HUES48 (cell line): ENCODE results near the gene PARD3.
"Not testable (repeated sequence)": the region's sequence is repeated elsewhere in the genome, so short reads cannot be mapped to it uniquely, and the experiment has no call there.

ENCODE experiments used
- H3K27ac ChIP-seq: one replicate; pipeline ENCODE4 v1.7.0; 2013; ENCODE audit warnings: low read depth, low read length, inconsistent platforms
- H3K27me3 ChIP-seq: 2 replicates; pipeline ENCODE4 v1.6.1; 2013; ENCODE audit warnings: mild to moderate bottlenecking, low read length; ENCODE audit not compliant: control insufficient read depth, insufficient read depth
- H3K36me3 ChIP-seq: 2 replicates; pipeline ENCODE4 v1.6.1; 2013; ENCODE audit warnings: low read length; ENCODE audit not compliant: control insufficient read depth, insufficient read depth
- H3K4me1 ChIP-seq: 2 replicates; pipeline ENCODE4 v1.6.1; 2013; ENCODE audit warnings: mild to moderate bottlenecking, low read length; ENCODE audit not compliant: control insufficient read depth, insufficient read depth
- H3K4me3 ChIP-seq: 2 replicates; pipeline ENCODE4 v1.5.1; 2013; ENCODE audit warnings: mild to moderate bottlenecking, low read depth, low read length
- H3K9ac ChIP-seq: 2 replicates; pipeline ENCODE4 v1.6.1; 2013; ENCODE audit warnings: mild to moderate bottlenecking, low read depth, low read length, moderate library complexity
- H3K9me3 ChIP-seq: 2 replicates; pipeline ENCODE4 v1.6.1; 2013; ENCODE audit warnings: low read length; ENCODE audit not compliant: control insufficient read depth, insufficient read depth

The PARD3 gene

GRCh38 chr10:34702093-34702937 lies 112.8 kb downstream of the PARD3 start:
- Histone ChIP-seq H3K36me3 (no peaks in the 10 kb centered on the region), H3K9ac (no peak overlapping the region), H3K27ac (peak overlapping the region; percentile 53), H3K9me3 (no peaks in the 10 kb centered on the region), H3K27me3 (no peaks in the 10 kb centered on the region), H3K4me3 (no peak overlapping the region), H3K4me1 (peaks cover 15% of the 10 kb centered on the region)

- Histone ChIP-seq H3K4me3 (no peak overlapping the region), H3K36me3 (no peaks in the 10 kb centered on the region), H3K9me3 (no peaks in the 10 kb centered on the region), H3K27ac (no peak overlapping the region), H3K4me1 (peaks cover 15% of the 10 kb centered on the region), H3K9ac (no peak overlapping the region), H3K27me3 (no peaks in the 10 kb centered on the region)
Observed at GRCh38 chr10:34701194-34701593, 113.9 kb downstream of the PARD3 start.

GRCh38 chr10:34700752-34701151 lies 114.3 kb downstream of the PARD3 start:
- not testable (repeated sequence) for H3K27me3 ChIP-seq, H3K4me3 ChIP-seq, H3K9me3 ChIP-seq, H3K9ac ChIP-seq, H3K27ac ChIP-seq, H3K36me3 ChIP-seq
- H3K4me1 ChIP-seq = peaks cover 15% of the 10 kb centered on the region

GRCh38 chr10:34699904-34700517 lies 115.1 kb downstream of the PARD3 start:
- H3K36me3 ChIP-seq = no peaks in the 10 kb centered on the region; the same call in 1 of the 2 replicates
- no peak overlapping the region for H3K27ac ChIP-seq
- H3K4me1 ChIP-seq = peaks cover 15% of the 10 kb centered on the region
- no peak overlapping the region for H3K9ac ChIP-seq
- H3K27me3 ChIP-seq = no peaks in the 10 kb centered on the region
- H3K9me3 ChIP-seq = no peaks in the 10 kb centered on the region
- no peak overlapping the region for H3K4me3 ChIP-seq

GRCh38 chr10:34698979-34699378 lies 116.1 kb downstream of the PARD3 start:
- no peaks in the 10 kb centered on the region for H3K9me3 ChIP-seq
- H3K4me3 ChIP-seq = no peak overlapping the region
- peaks cover 7% of the 10 kb centered on the region for H3K4me1 ChIP-seq
- no peaks in the 10 kb centered on the region for H3K27me3 ChIP-seq
- no peak overlapping the region for H3K9ac ChIP-seq
- H3K36me3 ChIP-seq = no peaks in the 10 kb centered on the region; the same call in 1 of the 2 replicates
- H3K27ac ChIP-seq = no peak overlapping the region

GRCh38 chr10:34698248-34698831 lies 116.8 kb downstream of the PARD3 start:
- no peak overlapping the region for H3K9ac ChIP-seq
- no peaks in the 10 kb centered on the region for H3K9me3 ChIP-seq
- no peaks in the 10 kb centered on the region; the same call in 1 of the 2 replicates for H3K36me3 ChIP-seq
- peaks cover 6% of the 10 kb centered on the region; the same call in 1 of the 2 replicates for H3K4me1 ChIP-seq
- no peak overlapping the region for H3K27ac ChIP-seq
- H3K4me3 ChIP-seq = no peak overlapping the region
- no peaks in the 10 kb centered on the region for H3K27me3 ChIP-seq

- Histone ChIP-seq H3K4me1 (peaks cover 3% of the 10 kb centered on the region; the same call in 1 of the 2 replicates), H3K27ac (no peak overlapping the region), H3K27me3 (no peaks in the 10 kb centered on the region), H3K9me3 (no peaks in the 10 kb centered on the region), H3K4me3 (no peak overlapping the region), H3K36me3 (no peaks in the 10 kb centered on the region; the same call in 1 of the 2 replicates), H3K9ac (no peak overlapping the region)
Observed at GRCh38 chr10:34697351-34698247, 117.5 kb downstream of the PARD3 start.

GRCh38 chr10:34696423-34696822 lies 118.7 kb downstream of the PARD3 start:
- Histone ChIP-seq H3K27me3 (no peaks in the 10 kb centered on the region), H3K27ac (no peak overlapping the region), H3K9ac (no peak overlapping the region), H3K9me3 (no peaks in the 10 kb centered on the region), H3K36me3 (no peaks in the 10 kb centered on the region; the same call in 1 of the 2 replicates), H3K4me3 (no peak overlapping the region), H3K4me1 (no peaks in the 10 kb centered on the region)

GRCh38 chr10:34690383-34691049 lies 124.6 kb downstream of the PARD3 start:
- H3K27ac ChIP-seq = no peak overlapping the region
- H3K36me3 ChIP-seq = no peaks in the 10 kb centered on the region; the same call in 1 of the 2 replicates
- H3K27me3 ChIP-seq = no peaks in the 10 kb centered on the region
- H3K4me3 ChIP-seq = no peak overlapping the region
- peaks cover 9% of the 10 kb centered on the region for H3K4me1 ChIP-seq
- H3K9me3 ChIP-seq = no peaks in the 10 kb centered on the region
- H3K9ac ChIP-seq = no peak overlapping the region

GRCh38 chr10:34689053-34689452 lies 126.0 kb downstream of the PARD3 start:
- Histone ChIP-seq H3K27me3 (no peaks in the 10 kb centered on the region), H3K4me3 (no peak overlapping the region), H3K4me1 (peaks cover 11% of the 10 kb centered on the region), H3K9me3 (no peaks in the 10 kb centered on the region), H3K27ac (no peak overlapping the region), H3K9ac (no peak overlapping the region), H3K36me3 (no peaks in the 10 kb centered on the region)
